Kidney (tissue), 14 donors: ENCODE data around the gene DDX50. TPM values are rescaled to one million over a fixed set of nuclear protein-coding genes. Genes with fewer than 3 reads are reported as not detected.

ENCODE experiments used
- DNase-seq, 5 donors: peaks; one replicate each; pipeline ENCODE4 v3.0.0-alpha.2; 2013 to 2020
- FAIRE-seq: peaks from 2 replicates; lab custom pipeline; 2012; peaks lifted over from hg19 to GRCh38; lab: Jason Lieb, UNC
- H3K27ac ChIP-seq, 2 donors: one replicate each; pipeline ENCODE4 v1.7.0; 2013; ENCODE audit warnings: low read depth in 2 of 2, low read length in 2 of 2, inconsistent platforms in 1 of 2
- H3K27me3 ChIP-seq: one replicate; pipeline ENCODE4 v1.7.1; 2013; ENCODE audit warnings: low read length, inconsistent platforms; ENCODE audit not compliant: control insufficient read depth, insufficient read depth
- H3K36me3 ChIP-seq, 3 donors: one replicate each; pipeline versions ENCODE4 v1.7.0 to v1.7.1; 2013; ENCODE audit warnings: low read length in 3 of 3, control low read depth in 1 of 3, inconsistent platforms in 1 of 3; ENCODE audit not compliant: insufficient read depth in 3 of 3, control insufficient read depth in 2 of 3
- H3K4me1 ChIP-seq, 3 donors: one replicate each; pipeline versions ENCODE4 v1.7.0 to v1.7.1; 2013; ENCODE audit warnings: low read length in 3 of 3, inconsistent platforms in 1 of 3, low read depth in 1 of 3; ENCODE audit not compliant: control insufficient read depth in 2 of 3, insufficient read depth in 2 of 3
- H3K4me3 ChIP-seq, 3 donors: one replicate each; pipeline versions ENCODE4 v1.7.0 to v1.8.1; 2013; ENCODE audit warnings: low read length in 3 of 3, control low read depth in 1 of 3, inconsistent platforms in 1 of 3
- H3K9ac ChIP-seq, 3 donors: one replicate each; pipeline versions ENCODE4 v1.7.0 to v1.7.1; 2013; ENCODE audit warnings: low read length in 3 of 3, control low read depth in 1 of 3, inconsistent platforms in 1 of 3
- H3K9me3 ChIP-seq, 3 donors: one replicate each; pipeline versions ENCODE4 v1.7.0 to v1.7.1; 2013; ENCODE audit warnings: low read length in 3 of 3, control low read depth in 1 of 3, inconsistent platforms in 1 of 3; ENCODE audit not compliant: control insufficient read depth in 2 of 3, insufficient read depth in 1 of 3
- CTCF ChIP-seq: IDR thresholded peaks from 3 replicates; pipeline ENCODE4 v1.5.1; 2012; ENCODE audit warnings: mild to moderate bottlenecking, moderate library complexity, borderline replicate concordance; ENCODE audit not compliant: insufficient read depth; ENCODE audit errors: extremely low read depth
- intact Hi-C: fragments of 100-400 bp; cut with DNase I; formaldehyde crosslinking; loops from one replicate; pipeline ENCODE4 v1.11.1; 2022
- polyA plus RNA-seq: library from polyadenylated mRNA; stranded (reverse); fragments of 350-450 nt; fragmentation: Illumina TruSeq; extraction: RNeasy Lipid Tissue Mini Kit (QIAGEN cat#74804); gene quantifications from one replicate; pipeline ENCODE4 v1.2.3, GENCODE V29; 2014; ENCODE audit warnings: low read depth, low replicate concordance; ENCODE audit not compliant: insufficient read depth
- total RNA-seq: library from RNA; stranded (reverse); fragmentation: NEBNext Ultra II Directional; extraction: Animal tissue kit (Norgen Biotek cat#: 25700); gene quantifications from one replicate; pipeline ENCODE4 v1.2.1, GENCODE V29; 2021
- donor health status: control.
- donor health status: control.
- donor health status: control.
- donor health status: control.
- donor health status: control.
- donor health status: DM: yes; HTN: yes; CAD: no.
- donor health status: Normal renal cell carcinoma (clear cell type).

DDX50 gene
- total and polyA plus RNA-seq, 2 donors from 2014 or later: 24.0 to 33.1 TPM

GRCh38 chr10:68877482-68878110 is 23.5 kb upstream of the DDX50 start:
- Histone ChIP-seq H3K9me3 (no peaks in the 10 kb centered on the region), H3K9ac (no peak overlapping the region), H3K27me3 (no peaks in the 10 kb centered on the region), H3K27ac (no peak overlapping the region), H3K4me1 (peaks cover 0 to 6% (median 0%) of the 10 kb centered on the region in 3 donors), H3K4me3 (no peak overlapping the region), H3K36me3 (no peaks in the 10 kb centered on the region)
- DNase-seq (no peak), FAIRE-seq (no peak)
- TF ChIP-seq CTCF: no peak
- intact Hi-C loops: no loop called here

- Histone ChIP-seq H3K27ac (no peak overlapping the region), H3K4me3 (no peak overlapping the region), H3K9me3 (no peaks in the 10 kb centered on the region), H3K36me3 (no peaks in the 10 kb centered on the region), H3K4me1 (peaks cover 0 to 6% (median 0%) of the 10 kb centered on the region in 3 donors), H3K27me3 (no peaks in the 10 kb centered on the region), H3K9ac (no peak overlapping the region)
- DNase-seq: no peak
- TF ChIP-seq CTCF: no peak
- intact Hi-C loops: no loop called here
- FAIRE-seq: no peak
Observed at GRCh38 chr10:68878496-68878895, 22.6 kb upstream of the DDX50 start.

GRCh38 chr10:68879628-68880027 is 21.5 kb upstream of the DDX50 start:
- Histone ChIP-seq H3K9me3 (no peaks in the 10 kb centered on the region), H3K27me3 (no peaks in the 10 kb centered on the region)
- intact Hi-C loops: no loop called here

More at GRCh38 chr10:68879628-68880027, 21.5 kb upstream of the DDX50 start:
- no peaks in the 10 kb centered on the region for H3K36me3 ChIP-seq
- no peak overlapping the region for H3K9ac ChIP-seq
- H3K27ac ChIP-seq: no peak overlapping the region
- H3K4me3 ChIP-seq: no peak overlapping the region
- no peak for TF ChIP-seq CTCF
- FAIRE-seq (no peak), DNase-seq (no peak)
- H3K4me1 ChIP-seq: peaks cover 0 to 6% (median 0%) of the 10 kb centered on the region in 3 donors
